Kidney epithelial cell (primary cell): ENCODE results near the gene ZFHX3. TPM values are rescaled to one million over a fixed set of nuclear protein-coding genes. Genes with fewer than 3 reads are reported as not detected.

Source experiments
- DNase-seq: peaks from one replicate; pipeline ENCODE4 v3.0.0-alpha.2; 2010; ENCODE audit warnings: low read depth
- H3K27me3 ChIP-seq: 2 replicates; pipeline ENCODE4 v1.6.0; 2011; ENCODE audit warnings: low read length; ENCODE audit not compliant: control insufficient read depth, insufficient read depth
- H3K36me3 ChIP-seq: 2 replicates; pipeline ENCODE4 v1.5.1; 2011; ENCODE audit warnings: low read length; ENCODE audit not compliant: control insufficient read depth, insufficient read depth
- H3K4me3 ChIP-seq: 2 replicates; pipeline ENCODE4 v1.5.1; 2011; ENCODE audit warnings: low read depth, mild to moderate bottlenecking, control low read depth, low read length
- total RNA-seq: library from RNA; depleted of rRNA; stranded (reverse); fragments of >200 nt; gene quantifications from 2 replicates; pipeline ENCODE4 v1.2.3, GENCODE V29; 2015
- TF ChIP-seq, protein P1 (sequence below): IDR thresholded peaks from 2 replicates; pipeline ENCODE4 v1.5.1; 2011; ENCODE audit warnings: mild to moderate bottlenecking, moderate library complexity, low read length, control low read depth, inconsistent platforms; ENCODE audit not compliant: insufficient read depth, poor library complexity, severe bottlenecking

Gene ZFHX3
- total RNA-seq, 1 donor from 2014 or later = 19.9 TPM

DNA sequence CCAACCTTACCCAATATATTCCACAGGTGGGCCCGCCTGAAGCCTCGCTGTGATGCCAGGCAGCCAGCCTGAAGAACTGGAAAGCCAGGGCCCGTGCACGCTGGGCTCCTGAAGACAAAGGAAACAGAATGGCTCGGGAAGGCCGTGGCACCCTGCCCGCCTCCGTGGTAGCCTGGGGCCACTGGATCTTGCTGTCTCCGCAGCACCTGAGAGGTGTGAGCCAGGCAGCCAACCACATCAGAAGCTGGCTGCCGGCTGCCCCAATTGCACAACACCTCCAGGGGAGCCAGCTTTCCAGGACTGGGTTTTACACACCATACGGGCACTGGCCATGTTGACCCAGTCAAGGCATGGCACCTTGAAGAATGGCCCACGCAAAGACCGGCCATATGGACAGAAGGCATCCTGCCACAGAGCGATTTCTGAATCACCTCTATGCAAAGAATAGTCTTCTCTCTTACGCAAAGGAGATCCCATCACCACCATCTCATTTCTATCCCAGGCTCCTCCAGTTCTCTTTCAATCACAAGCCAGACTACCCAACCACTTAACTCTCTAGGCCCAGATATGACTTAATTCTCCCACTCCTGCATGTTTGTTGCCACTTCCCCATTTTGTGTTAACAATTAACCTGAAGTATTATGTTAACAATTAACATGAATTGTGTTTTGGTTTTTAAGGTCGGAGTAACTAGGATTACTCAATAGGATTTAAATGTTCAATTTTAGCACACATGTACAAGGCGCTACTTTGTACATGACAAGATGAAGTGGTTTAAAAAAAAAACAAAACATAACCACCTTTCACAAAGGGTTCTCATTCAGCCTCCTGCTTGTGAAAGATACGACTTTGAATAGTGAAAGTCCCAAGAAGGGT, 32.1 kb downstream of the ZFHX3 start:
- TF ChIP-seq, protein P1, sequence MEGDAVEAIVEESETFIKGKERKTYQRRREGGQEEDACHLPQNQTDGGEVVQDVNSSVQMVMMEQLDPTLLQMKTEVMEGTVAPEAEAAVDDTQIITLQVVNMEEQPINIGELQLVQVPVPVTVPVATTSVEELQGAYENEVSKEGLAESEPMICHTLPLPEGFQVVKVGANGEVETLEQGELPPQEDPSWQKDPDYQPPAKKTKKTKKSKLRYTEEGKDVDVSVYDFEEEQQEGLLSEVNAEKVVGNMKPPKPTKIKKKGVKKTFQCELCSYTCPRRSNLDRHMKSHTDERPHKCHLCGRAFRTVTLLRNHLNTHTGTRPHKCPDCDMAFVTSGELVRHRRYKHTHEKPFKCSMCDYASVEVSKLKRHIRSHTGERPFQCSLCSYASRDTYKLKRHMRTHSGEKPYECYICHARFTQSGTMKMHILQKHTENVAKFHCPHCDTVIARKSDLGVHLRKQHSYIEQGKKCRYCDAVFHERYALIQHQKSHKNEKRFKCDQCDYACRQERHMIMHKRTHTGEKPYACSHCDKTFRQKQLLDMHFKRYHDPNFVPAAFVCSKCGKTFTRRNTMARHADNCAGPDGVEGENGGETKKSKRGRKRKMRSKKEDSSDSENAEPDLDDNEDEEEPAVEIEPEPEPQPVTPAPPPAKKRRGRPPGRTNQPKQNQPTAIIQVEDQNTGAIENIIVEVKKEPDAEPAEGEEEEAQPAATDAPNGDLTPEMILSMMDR = no peak
- peak; percentile 79 for DNase-seq
- Histone ChIP-seq H3K27me3 (no peaks in the 10 kb centered on the region), H3K36me3 (no peaks in the 10 kb centered on the region), H3K4me3 (no peak overlapping the region)

DNA sequence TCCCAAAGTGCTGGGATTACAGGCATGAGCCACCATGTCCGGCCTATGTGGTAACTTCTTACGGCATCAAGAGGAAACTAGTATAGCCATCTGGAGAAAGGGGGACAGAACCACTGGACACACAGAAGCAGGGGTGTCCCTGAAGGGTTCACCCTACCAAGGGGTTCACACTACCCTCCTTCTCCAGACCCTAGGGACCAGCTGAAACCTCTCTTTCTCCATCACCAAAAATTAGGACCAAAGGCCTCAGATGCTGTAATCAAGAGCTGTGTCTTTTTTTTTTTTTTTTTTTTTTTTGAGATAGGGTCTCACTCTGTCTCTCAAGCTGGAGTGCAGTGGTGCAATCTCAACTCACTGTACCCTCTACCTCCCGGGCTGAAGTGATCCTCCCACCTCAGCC, 33.2 kb downstream of the ZFHX3 start:
- TF ChIP-seq, protein P1 = no peak
- no peak for DNase-seq
- Histone ChIP-seq H3K27me3 (no peaks in the 10 kb centered on the region), H3K36me3 (no peaks in the 10 kb centered on the region), H3K4me3 (no peak overlapping the region)

DNA sequence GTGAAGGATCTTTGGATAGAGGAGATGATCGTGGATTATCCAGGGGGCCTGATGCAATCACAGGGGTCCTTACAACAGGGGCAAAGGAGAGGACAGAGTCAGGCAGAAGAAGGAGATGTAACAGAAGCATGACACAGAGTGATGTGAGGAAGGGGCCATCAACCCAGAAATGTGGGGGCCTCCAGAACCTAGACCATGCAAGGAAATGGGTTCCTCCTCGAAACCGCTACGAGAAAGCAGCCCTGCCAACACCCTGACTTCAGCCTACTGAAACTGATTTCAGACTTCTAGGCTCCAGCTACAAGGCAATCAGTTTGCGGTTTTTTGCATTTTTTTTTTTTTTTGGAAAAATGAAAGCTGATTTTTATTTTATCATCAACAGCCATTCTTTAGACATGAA, 34.0 kb downstream of the ZFHX3 start:
- no peak overlapping the region for H3K4me3 ChIP-seq
- DNase-seq = no peak
- TF ChIP-seq, protein P1 = no peak
- no peaks in the 10 kb centered on the region for H3K27me3 ChIP-seq
- no peaks in the 10 kb centered on the region for H3K36me3 ChIP-seq

DNA sequence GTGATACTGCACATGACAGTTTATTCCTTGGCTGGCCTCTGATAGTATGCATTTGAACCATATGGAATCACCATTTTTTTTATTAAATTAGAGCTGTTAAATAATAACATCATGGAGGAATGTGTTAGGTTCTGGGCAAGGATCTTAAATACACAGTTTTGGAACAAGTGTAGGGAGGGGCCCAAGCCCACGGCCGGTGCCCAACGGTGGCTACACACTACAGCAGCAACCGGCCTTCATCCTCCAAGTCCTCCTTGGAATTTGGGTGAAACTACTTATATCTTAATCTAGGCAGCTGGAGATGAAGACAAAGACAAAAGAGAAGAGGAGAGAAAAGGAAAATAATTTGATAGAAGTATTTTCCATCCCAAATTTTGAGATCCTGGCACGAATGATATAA, 35.6 kb downstream of the ZFHX3 start:
- TF ChIP-seq, protein P1 = no peak
- Histone ChIP-seq H3K36me3 (no peaks in the 10 kb centered on the region), H3K27me3 (no peaks in the 10 kb centered on the region), H3K4me3 (no peak overlapping the region)
- no peak for DNase-seq

DNA sequence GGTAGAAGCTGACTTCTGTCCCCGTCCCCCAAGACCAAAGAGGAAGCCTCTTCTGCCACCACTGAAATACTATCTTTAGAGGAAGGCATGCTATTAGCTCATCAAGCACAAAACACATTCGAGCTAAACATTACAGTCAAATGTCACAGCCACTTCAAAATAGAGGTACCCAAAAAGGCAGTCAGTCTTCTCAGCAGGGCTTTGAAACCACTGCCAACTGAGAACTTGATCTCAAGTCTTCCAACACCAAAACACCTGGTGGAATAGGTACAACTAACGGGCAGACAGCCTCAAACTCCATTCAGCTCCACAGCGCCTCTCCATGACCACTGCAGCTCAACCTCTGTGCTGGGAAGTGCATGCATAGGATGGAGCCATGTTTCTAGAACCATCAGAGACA, 36.0 kb downstream of the ZFHX3 start:
- Histone ChIP-seq H3K4me3 (no peak overlapping the region), H3K27me3 (no peaks in the 10 kb centered on the region), H3K36me3 (no peaks in the 10 kb centered on the region)
- TF ChIP-seq, protein P1 = no peak
- DNase-seq = no peak
